Measurements from ENCODE around the gene SYT9.

Gene SYT9

GRCh38 chr11:7270233-7270865 lies 18.6 kb downstream of the SYT9 start:
- DNase-seq (ENCODE audit: low read depth in 3 of 3, low spot score in 1 of 3), result no peak

DNA sequence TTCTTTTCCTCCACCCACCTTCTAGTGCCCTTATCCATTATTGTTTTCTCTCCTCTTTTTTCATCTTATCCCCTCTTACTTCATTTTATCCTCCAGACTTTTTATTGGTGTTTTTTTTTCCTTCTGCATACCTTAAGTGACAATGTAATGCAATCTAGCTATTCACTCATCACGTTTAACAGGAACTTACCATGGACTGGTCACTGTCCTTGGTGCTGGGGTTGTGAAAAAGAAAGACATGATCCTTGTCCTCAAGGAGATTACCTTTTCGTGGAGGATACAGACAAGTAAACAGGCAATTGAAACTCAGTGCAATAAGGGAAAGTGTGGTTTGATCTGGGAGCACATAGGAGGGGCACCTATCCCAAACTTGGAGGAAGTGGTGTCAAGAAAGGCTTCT lies 20.7 kb downstream of the SYT9 start:
- DNase-seq (ENCODE audit: low read depth in 3 of 3, low spot score in 1 of 3), result no peak

- DNase-seq (ENCODE audit: low read depth in 3 of 3, low spot score in 1 of 3), result no peak
Measured at GRCh38 chr11:7275133-7275532, 23.4 kb downstream of the SYT9 start.

DNA sequence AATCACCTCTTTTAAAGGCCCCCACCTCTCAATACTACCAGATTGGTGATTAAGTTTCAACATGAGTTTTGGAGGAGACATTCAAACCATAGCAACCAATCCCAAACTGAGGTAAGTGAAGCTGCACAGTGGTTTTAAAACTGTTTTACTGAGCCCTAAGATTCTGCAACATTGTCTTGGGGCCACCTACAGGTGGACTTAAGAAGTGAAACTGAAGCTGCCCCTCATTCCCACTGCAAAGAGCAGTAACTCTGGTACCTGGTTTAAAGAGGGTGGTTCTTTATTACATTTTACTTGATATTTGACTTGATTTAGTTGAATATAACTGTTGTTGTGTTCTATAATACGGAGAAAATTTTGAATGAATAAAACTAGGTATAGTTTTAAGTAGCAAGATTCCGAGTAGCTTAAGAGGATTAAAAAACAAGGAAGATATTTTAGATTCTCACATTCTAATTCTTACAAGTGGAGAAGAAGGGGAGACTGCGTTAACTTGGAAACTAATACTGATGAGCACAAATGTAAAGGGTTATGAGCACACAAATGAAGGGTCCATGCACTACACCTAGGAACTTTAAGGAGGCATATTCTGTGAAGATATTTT lies 26.7 kb downstream of the SYT9 start:
- DNase-seq (ENCODE audit: low read depth in 3 of 3, low spot score in 1 of 3), result no peak

GRCh38 chr11:7279676-7280075 lies 28.0 kb downstream of the SYT9 start:
- DNase-seq (ENCODE audit: low read depth in 3 of 3, low spot score in 1 of 3), result no peak

GRCh38 chr11:7281079-7281478 lies 29.4 kb downstream of the SYT9 start:
- DNase-seq (ENCODE audit: low read depth in 3 of 3, low spot score in 1 of 3), result no peak

DNA sequence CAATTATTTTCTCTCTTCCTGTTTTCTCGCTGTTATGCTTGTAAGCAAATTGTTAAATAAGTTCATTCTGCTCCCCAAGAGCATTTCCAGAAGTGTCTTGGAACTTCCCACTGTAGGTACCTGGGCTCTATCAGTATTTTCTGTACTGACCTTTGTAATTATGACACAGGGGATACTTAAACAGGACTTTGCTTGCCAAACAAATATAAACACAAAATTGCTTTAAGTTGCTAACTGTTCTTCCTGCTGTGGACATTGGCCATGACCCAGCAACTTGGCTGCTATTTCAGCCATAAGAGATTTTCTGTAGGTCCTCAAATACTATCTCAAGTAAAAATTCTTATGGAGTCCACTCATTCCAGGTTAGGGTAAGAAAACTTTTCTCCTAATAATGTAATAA lies 30.1 kb downstream of the SYT9 start:
- no peak for DNase-seq (ENCODE audit: low read depth in 3 of 3, low spot score in 1 of 3)

DNA sequence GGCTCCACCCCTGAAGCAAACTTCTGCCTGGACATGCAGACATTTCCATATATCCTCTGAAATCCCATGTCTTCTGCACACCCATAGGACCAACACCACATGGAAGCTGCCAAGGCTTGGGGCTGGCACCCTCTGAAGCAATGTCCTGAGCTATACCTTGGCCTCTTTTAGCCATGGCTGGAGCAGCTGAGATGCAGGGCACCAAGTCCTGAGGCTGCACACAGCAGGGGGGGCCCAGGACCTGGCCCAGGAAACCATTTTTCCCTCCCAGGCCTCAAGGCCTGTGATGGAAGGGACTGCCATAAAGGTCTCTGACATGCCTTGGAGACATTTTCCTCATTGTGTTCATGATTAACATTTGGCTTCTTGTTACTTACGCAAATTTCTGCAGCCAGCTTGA lies 34.5 kb downstream of the SYT9 start:
- no peak for DNase-seq (ENCODE audit: low read depth in 3 of 3, low spot score in 1 of 3)

DNA sequence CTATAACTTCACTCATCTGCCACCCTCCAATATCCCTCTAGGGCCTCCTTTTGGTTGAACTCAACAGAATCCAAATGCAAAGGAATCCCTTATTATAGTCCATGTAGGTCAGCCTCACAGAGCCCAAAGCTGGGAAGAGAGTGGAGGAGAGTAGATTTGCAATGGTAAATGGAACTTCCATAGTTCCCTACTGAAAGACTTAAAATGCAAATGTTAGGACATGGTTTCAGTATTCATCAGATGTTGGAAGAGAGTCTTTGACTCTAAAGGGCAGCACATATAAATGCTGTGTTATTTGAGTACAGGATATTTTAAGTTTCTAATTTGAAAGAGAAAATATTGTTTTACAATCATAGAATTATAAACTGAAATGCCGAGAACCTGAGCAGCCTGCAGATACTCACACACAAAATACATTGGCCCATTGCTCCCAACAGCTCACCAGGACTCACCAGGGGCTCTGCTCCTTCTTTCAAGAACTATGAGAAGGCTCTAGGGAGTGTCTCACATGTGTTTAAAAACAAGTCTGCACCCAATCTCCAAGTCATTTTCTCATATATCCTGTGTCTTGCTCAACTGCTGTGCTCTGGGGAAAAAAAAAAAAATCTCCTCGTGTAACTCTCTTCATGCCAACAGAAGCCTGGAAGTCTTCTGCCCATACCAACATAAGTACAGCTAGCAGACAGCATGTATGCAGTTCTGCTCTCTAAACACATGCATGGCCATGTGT lies 39.6 kb downstream of the SYT9 start:
- DNase-seq (ENCODE audit: low read depth in 3 of 3, low spot score in 1 of 3), result no peak

DNA sequence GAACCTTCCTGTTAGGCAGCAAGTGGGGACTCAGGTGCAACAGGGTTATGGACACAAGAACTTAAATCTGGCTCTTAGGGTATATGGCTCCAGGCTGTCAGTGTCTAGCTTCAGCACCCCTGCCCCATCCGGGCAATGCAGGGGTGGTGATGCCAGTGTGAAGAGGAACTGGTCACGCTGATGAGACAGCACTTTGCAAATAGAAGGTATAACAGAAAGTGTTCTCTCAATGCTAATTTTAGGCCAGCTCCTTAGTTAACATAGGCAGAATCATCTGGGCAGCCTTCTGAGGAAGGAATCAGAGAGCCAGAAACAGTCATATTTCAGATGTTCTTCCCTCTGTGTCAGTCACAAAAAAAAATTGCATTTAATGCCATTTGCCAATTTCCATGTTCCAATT lies 41.2 kb downstream of the SYT9 start:
- DNase-seq (ENCODE audit: low read depth in 3 of 3, low spot score in 1 of 3), result no peak

- no peak for DNase-seq (ENCODE audit: low read depth in 3 of 3, low spot score in 1 of 3)
Measured at GRCh38 chr11:7299393-7299792, 47.7 kb downstream of the SYT9 start.

- DNase-seq (ENCODE audit: low read depth in 3 of 3, low spot score in 1 of 3), result no peak
Measured at GRCh38 chr11:7300281-7300680, 48.6 kb downstream of the SYT9 start.

GRCh38 chr11:7303146-7303545 lies 51.4 kb downstream of the SYT9 start:
- no peak for DNase-seq (ENCODE audit: low read depth in 3 of 3, low spot score in 1 of 3)

GRCh38 chr11:7306900-7307299 lies 55.2 kb downstream of the SYT9 start:
- no peak for DNase-seq (ENCODE audit: low read depth in 3 of 3, low spot score in 1 of 3)

GRCh38 chr11:7307836-7308235 lies 56.1 kb downstream of the SYT9 start:
- DNase-seq (ENCODE audit: low read depth in 3 of 3, low spot score in 1 of 3), result no peak

- no peak for DNase-seq (ENCODE audit: low read depth in 3 of 3, low spot score in 1 of 3)
Measured at GRCh38 chr11:7311903-7312302, 60.2 kb downstream of the SYT9 start.

GRCh38 chr11:7314811-7315604 lies 63.3 kb downstream of the SYT9 start:
- DNase-seq (ENCODE audit: low read depth in 3 of 3, low spot score in 1 of 3), result no peak

DNA sequence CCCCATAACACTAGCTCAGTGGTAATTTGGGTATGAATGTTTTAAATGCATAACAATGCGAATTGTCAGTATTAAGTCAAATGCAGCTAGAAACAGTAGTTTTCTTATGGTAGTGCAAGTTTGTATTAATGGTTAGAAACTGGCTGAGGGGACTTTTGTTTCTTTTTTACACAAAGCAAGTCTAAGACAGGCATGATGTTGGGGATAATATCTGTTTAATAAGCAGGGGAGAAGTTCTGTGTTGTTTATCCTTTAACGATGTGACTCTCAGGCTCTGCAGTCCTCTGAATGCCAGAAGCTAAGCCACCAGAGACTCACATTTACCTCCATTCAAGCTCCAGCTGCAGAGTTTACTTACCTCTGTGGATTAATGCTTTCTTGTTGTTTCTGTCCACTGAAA lies 67.8 kb downstream of the SYT9 start:
- no peak for DNase-seq (ENCODE audit: low read depth in 3 of 3, low spot score in 1 of 3)

DNA sequence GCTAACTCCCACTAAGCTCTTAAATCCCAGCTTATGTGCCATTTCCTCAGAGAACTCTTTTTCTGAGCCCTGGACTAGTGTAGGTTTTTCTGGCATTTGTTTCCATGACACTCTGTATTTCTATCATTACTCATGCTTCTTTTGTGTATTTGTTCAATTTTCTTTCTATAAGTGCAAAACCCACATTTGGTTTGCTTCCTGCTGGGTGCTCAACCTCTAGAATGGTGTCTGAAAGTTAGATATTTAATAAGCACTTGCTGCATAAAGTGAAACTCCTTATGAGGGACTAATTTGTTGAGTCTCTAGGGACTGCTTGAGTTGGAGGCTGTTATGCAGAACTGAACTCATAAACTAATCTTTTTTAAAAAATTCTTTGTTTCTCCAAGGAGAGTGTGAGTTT lies 68.6 kb downstream of the SYT9 start:
- DNase-seq (ENCODE audit: low read depth in 3 of 3, low spot score in 1 of 3), result no peak

GRCh38 chr11:7321473-7322450 lies 70.1 kb downstream of the SYT9 start:
- DNase-seq (ENCODE audit: low read depth in 3 of 3, low spot score in 1 of 3), result no peak

- no peak for DNase-seq (ENCODE audit: low read depth in 3 of 3, low spot score in 1 of 3)
Measured at GRCh38 chr11:7332451-7332850, 80.7 kb downstream of the SYT9 start.

Measured in stimulated activated CD4-positive, alpha-beta T cell treated with anti-CD3 and anti-CD28 coated beads, TNF-alpha, amount 100 ng/mL, for 1 hour (primary cell).